ENCODE measurements around the gene CPNE5. TPM values are rescaled to one million over a fixed set of nuclear protein-coding genes. Genes with fewer than 3 reads are reported as not detected.

The CPNE5 gene
- total and polyA plus RNA-seq, 2 donors from 2014 or later: 3.7 to 7.1 TPM

GRCh38 chr6:36757943-36758508, 81.2 kb downstream of the CPNE5 start:
- no peak overlapping the region for H3K4me3 ChIP-seq (ENCODE audit: low read length in 3 of 3)
- no peaks in the 10 kb centered on the region for H3K36me3 ChIP-seq (ENCODE audit: control insufficient read depth in 2 of 3, insufficient read depth in 3 of 3, low read length in 3 of 3)
- no peak for TF ChIP-seq CTCF (IDR thresholded peaks at IDR 0.05; ENCODE audit: borderline replicate concordance, extremely low read depth, insufficient read depth)
- FAIRE-seq: no peak
- intact Hi-C loops (cut with DNase I): loop anchor here (10.0 kb wide), 1 partner anchor 143 kb away; no protein-coding TSS in a partner anchor
- peaks cover 0 to 4% (median 3%) of the 10 kb centered on the region in 3 donors for H3K4me1 ChIP-seq (ENCODE audit: control insufficient read depth in 2 of 3, insufficient read depth in 2 of 3, low read depth in 1 of 3, low read length in 3 of 3)
- no peak overlapping the region for H3K27ac ChIP-seq (ENCODE audit: low read depth in 2 of 2, low read length in 2 of 2)
- no peaks in the 10 kb centered on the region for H3K27me3 ChIP-seq (ENCODE audit: control insufficient read depth, insufficient read depth, low read length)
- H3K9me3 ChIP-seq (ENCODE audit: control insufficient read depth in 2 of 3, insufficient read depth in 1 of 3, low read length in 3 of 3): no peaks in the 10 kb centered on the region
- no peak for DNase-seq
- no peak overlapping the region for H3K9ac ChIP-seq (ENCODE audit: low read length in 3 of 3)

GRCh38 chr6:36757206-36757605, 82.0 kb downstream of the CPNE5 start:
- no peak overlapping the region for H3K27ac ChIP-seq (ENCODE audit: low read depth in 2 of 2, low read length in 2 of 2)
- no peaks in the 10 kb centered on the region for H3K9me3 ChIP-seq (ENCODE audit: control insufficient read depth in 2 of 3, insufficient read depth in 1 of 3, low read length in 3 of 3)
- intact Hi-C loops (cut with DNase I): loop anchor here (10.0 kb wide), 1 partner anchor 142 kb away; no protein-coding TSS in a partner anchor
- H3K9ac ChIP-seq (ENCODE audit: low read length in 3 of 3): no peak overlapping the region
- no peak for TF ChIP-seq CTCF (IDR thresholded peaks at IDR 0.05; ENCODE audit: borderline replicate concordance, extremely low read depth, insufficient read depth)
- DNase-seq (no peak), FAIRE-seq (no peak)
- no peaks in the 10 kb centered on the region for H3K27me3 ChIP-seq (ENCODE audit: control insufficient read depth, insufficient read depth, low read length)
- H3K4me1 ChIP-seq (ENCODE audit: control insufficient read depth in 2 of 3, insufficient read depth in 2 of 3, low read depth in 1 of 3, low read length in 3 of 3): peaks cover 0 to 5% (median 5%) of the 10 kb centered on the region in 3 donors
- no peak overlapping the region for H3K4me3 ChIP-seq (ENCODE audit: low read length in 3 of 3)
- H3K36me3 ChIP-seq (ENCODE audit: control insufficient read depth in 2 of 3, insufficient read depth in 3 of 3, low read length in 3 of 3): no peaks in the 10 kb centered on the region

- Histone ChIP-seq H3K4me1 (ENCODE audit: control insufficient read depth in 2 of 3, insufficient read depth in 2 of 3, low read depth in 1 of 3, low read length in 3 of 3) (peaks cover 0 to 5% (median 5%) of the 10 kb centered on the region in 3 donors), H3K4me3 (ENCODE audit: low read length in 3 of 3) (no peak overlapping the region), H3K27ac (ENCODE audit: low read depth in 2 of 2, low read length in 2 of 2) (no peak overlapping the region)
Observed at GRCh38 chr6:36756786-36757185, 82.5 kb downstream of the CPNE5 start.

More at GRCh38 chr6:36756786-36757185, 82.5 kb downstream of the CPNE5 start:
- no peak for DNase-seq
- TF ChIP-seq CTCF (IDR thresholded peaks at IDR 0.05; ENCODE audit: borderline replicate concordance, extremely low read depth, insufficient read depth): no peak
- no peaks in the 10 kb centered on the region for H3K36me3 ChIP-seq (ENCODE audit: control insufficient read depth in 2 of 3, insufficient read depth in 3 of 3, low read length in 3 of 3)
- intact Hi-C loops (cut with DNase I): loop anchor here (10.0 kb wide), 1 partner anchor 142 kb away; no protein-coding TSS in a partner anchor
- no peaks in the 10 kb centered on the region for H3K27me3 ChIP-seq (ENCODE audit: control insufficient read depth, insufficient read depth, low read length)
- H3K9me3 ChIP-seq (ENCODE audit: control insufficient read depth in 2 of 3, insufficient read depth in 1 of 3, low read length in 3 of 3): no peaks in the 10 kb centered on the region
- H3K9ac ChIP-seq (ENCODE audit: low read length in 3 of 3): no peak overlapping the region
- no peak for FAIRE-seq

Data from kidney (tissue), 14 donors.